GM12878 (cell line): Measurements from ENCODE around the gene TNP1. TPM values are rescaled to one million over a fixed set of nuclear protein-coding genes. Genes with fewer than 3 reads are reported as not detected.

ENCODE experiments used
- ATAC-seq: fragments of 200-7000 bp; cut with Tn5 transposase; 3 replicates; pipeline ENCODE4 v1.9.1; 2020; ENCODE audit warnings: mild to moderate bottlenecking, moderate library complexity
- BruUV-seq: library from RNA; stranded (reverse); fragments of 400-500 nt; replicated peaks from 2 replicates; lab custom pipeline; 2021; lab: Mats Ljungman, UMichigan
- CTCF ChIA-PET: fragments of 300-600 bp; sonication (Branson Sonifier 250); formaldehyde crosslinking; extraction: SDS; loops from one replicate; lab custom pipeline; 2021; ENCODE audit warnings: inconsistent platforms; lab: Yijun Ruan, JAX
- POLR2A ChIA-PET: fragments of 350-600 bp; formaldehyde crosslinking; extraction: SDS; loops from one replicate; lab custom pipeline; 2021; ENCODE audit warnings: inconsistent platforms; lab: Charles Lee
- RAD21 ChIA-PET: fragments of 300-600 bp; sonication (Branson Sonifier 250); formaldehyde crosslinking; loops from one replicate; lab custom pipeline; 2023; ENCODE audit warnings: antibody characterized with exemption; ENCODE audit not compliant: unreplicated experiment; lab: Charles Lee
- SMC1A ChIA-PET: fragments of 300-600 bp; sonication (Branson Sonifier 250); formaldehyde crosslinking; loops from one replicate; lab custom pipeline; 2023; ENCODE audit not compliant: unreplicated experiment, uncharacterized antibody; lab: Charles Lee
- DNase-seq: peaks from one replicate; pipeline ENCODE4 v3.0.0-alpha.2; 2011; ENCODE audit warnings: low read depth, low spot score
- FAIRE-seq: peaks from 3 replicates; lab custom pipeline; 2011; peaks lifted over from hg19 to GRCh38; lab: Jason Lieb, UNC
- H2AFZ ChIP-seq: 2 replicates; pipeline ENCODE4 v1.6.0; 2011; ENCODE audit warnings: low read depth, low read length, control low read depth; ENCODE audit not compliant: control insufficient read depth
- H3K27ac ChIP-seq: 2 replicates; pipeline ENCODE4 v1.5.1; 2011; ENCODE audit warnings: control low read depth; ENCODE audit not compliant: control insufficient read depth, insufficient read depth
- H3K27me3 ChIP-seq, 2 experiments: replicated peaks in 1 of 2; 2 replicates each; pipeline versions ENCODE4 v1.6.0 to v1.6.1; 2011; ENCODE audit warnings: low read length in 1 of 2; ENCODE audit not compliant: control insufficient read depth in 2 of 2, insufficient read depth in 2 of 2
- H3K36me3 ChIP-seq, 2 experiments: 2 replicates each; pipeline ENCODE4 v1.5.1; 2011; ENCODE audit warnings: low read length in 1 of 2; ENCODE audit not compliant: control insufficient read depth in 2 of 2, insufficient read depth in 2 of 2
- H3K4me1 ChIP-seq: 2 replicates; pipeline ENCODE4 v1.6.1; 2011; ENCODE audit warnings: mild to moderate bottlenecking, low read length, moderate library complexity, mixed read lengths; ENCODE audit not compliant: control insufficient read depth, insufficient read depth
- H3K4me2 ChIP-seq: 2 replicates; pipeline ENCODE4 v1.6.0; 2011; ENCODE audit warnings: control low read depth; ENCODE audit not compliant: control insufficient read depth, insufficient read depth
- H3K4me3 ChIP-seq: fragments of 200-600 bp; sonication (generic); 2 replicates; pipeline ENCODE4 v1.5.1; 2016
- H3K79me2 ChIP-seq: 2 replicates; pipeline ENCODE4 v1.6.0; 2011; ENCODE audit warnings: low read length; ENCODE audit not compliant: control insufficient read depth, insufficient read depth
- H3K9ac ChIP-seq: 2 replicates; pipeline ENCODE4 v1.8.0; 2011; ENCODE audit warnings: low read length, control low read depth, mixed read lengths; ENCODE audit not compliant: control insufficient read depth, insufficient read depth
- H3K9me3 ChIP-seq: replicated peaks from 3 replicates; pipeline ENCODE4 v1.5.1; 2011; ENCODE audit warnings: mild to moderate bottlenecking, low read length; ENCODE audit not compliant: control insufficient read depth, insufficient read depth
- H4K20me1 ChIP-seq: 2 replicates; pipeline ENCODE4 v1.6.0; 2011; ENCODE audit not compliant: control insufficient read depth, insufficient read depth
- CHD1 ChIP-seq: IDR thresholded peaks from 2 replicates; pipeline ENCODE4 v1.6.1; 2012; ENCODE audit warnings: low read depth, low read length, improper control_type of control experiment
- CHD4 ChIP-seq: fragments of 200-600 bp; sonication (generic); IDR thresholded peaks from 2 replicates; pipeline ENCODE4 v1.6.1; 2016; ENCODE audit warnings: mild to moderate bottlenecking
- FOXK2 ChIP-seq: fragments of 450-650 bp; IDR thresholded peaks from 2 replicates; pipeline ENCODE4 v1.6.1; 2017; ENCODE audit warnings: mild to moderate bottlenecking, moderate library complexity
- MEF2B ChIP-seq: fragments of 450-650 bp; IDR thresholded peaks from 2 replicates; pipeline ENCODE4 v1.6.1; 2018; ENCODE audit warnings: mild to moderate bottlenecking, moderate library complexity; ENCODE audit not compliant: partially characterized antibody, poor library complexity, severe bottlenecking
- NBN ChIP-seq: fragments of 450-650 bp; IDR thresholded peaks from 2 replicates; pipeline ENCODE4 v1.6.1; 2016
- NFYB ChIP-seq: IDR thresholded peaks from 2 replicates; pipeline ENCODE4 v1.6.1; 2011; ENCODE audit warnings: low read depth, mild to moderate bottlenecking, low read length, improper control_type of control experiment, moderate library complexity; ENCODE audit not compliant: insufficient read depth
- PKNOX1 ChIP-seq: fragments of 450-650 bp; IDR thresholded peaks from 2 replicates; pipeline ENCODE4 v1.6.1; 2016; ENCODE audit warnings: mild to moderate bottlenecking
- POLR2A ChIP-seq: IDR thresholded peaks from 2 replicates; pipeline ENCODE4 v1.6.1; 2011; ENCODE audit warnings: low read depth, mild to moderate bottlenecking, low read length
- POLR2AphosphoS2 ChIP-seq: IDR thresholded peaks from 2 replicates; pipeline ENCODE4 v1.6.1; 2011; ENCODE audit warnings: low read depth, mild to moderate bottlenecking, low read length, improper control_type of control experiment, moderate library complexity
- ZBED1 ChIP-seq: IDR thresholded peaks from 2 replicates; pipeline ENCODE4 v1.6.1; 2016; ENCODE audit warnings: borderline replicate concordance
- ZBTB11 ChIP-seq: fragments of 450-650 bp; formaldehyde crosslinking; IDR thresholded peaks from 2 replicates; pipeline ENCODE4 v1.5.0; 2022; ENCODE audit warnings: mild to moderate bottlenecking, missing genetic modification characterization
- ZNF592 ChIP-seq: fragments of 450-650 bp; IDR thresholded peaks from 2 replicates; pipeline ENCODE4 v1.6.1; 2017; ENCODE audit warnings: mild to moderate bottlenecking, moderate library complexity
- WGBS: methylation state at CpG from one replicate; pipeline ENCODE4 v1.1.6; 2016; ENCODE audit warnings: low lambda C conversion rate; ENCODE audit not compliant: insufficient replicate concordance, insufficient coverage; ENCODE audit errors: missing lambda C conversion rate; 5-methylcytosine and 5-hydroxymethylcytosine counted together
- in situ Hi-C: fragments of 300-500 bp; cut with MboI; formaldehyde crosslinking; loops from 9 replicates; pipeline ENCODE4 v1.14.3; 2018; ENCODE audit warnings: mixed read lengths
- intact Hi-C: fragments of 100-400 bp; cut with micrococcal nuclease; formaldehyde crosslinking; loops from one replicate; pipeline ENCODE4 v1.14.2; 2022; ENCODE audit not compliant: unreplicated experiment
- polyA plus RNA-seq, 11 experiments: library from polyadenylated mRNA; depleted of rRNA in 4 of 11; unstranded in 6 of 11; stranded (reverse) in 5 of 11; fragments of >200 nt; fragmentation: Nextera tagmentation in 4 of 11; fragmentation: Illumina TruSeq in 1 of 11; extraction: Ambion mirVana in 4 of 11; extraction: Trizol in 1 of 11; gene quantifications; 1 replicate in 1 of 11; 2 replicates in 10 of 11; pipeline versions ENCODE4 v1.2.1 to v1.2.3, GENCODE V29; 2011 to 2016; ENCODE audit warnings: inconsistent platforms in 2 of 11, missing spikeins in 2 of 11, low read depth in 1 of 11
- total RNA-seq, 4 experiments: library from RNA; depleted of rRNA in 3 of 4; stranded (reverse); fragments of >200 nt in 3 of 4; fragmentation: Illumina TruSeq in 1 of 4; extraction: Trizol in 1 of 4; gene quantifications; 2 replicates each; pipeline versions ENCODE4 v1.2.1 to v1.2.3, GENCODE V29; 2013 to 2021

The TNP1 gene
- total and polyA plus RNA-seq, 10 of the 15 experiments (the other 5 are each of a cell fraction or from before 2014, with no cell fraction given), result not detected

- no peak for TF ChIP-seq ZBTB11 (CRISPR knock-in tag)
These were observed 6.7 kb upstream of the TNP1 start (continued) for GRCh38 chr2:216866515-216867095.

- H3K4me2 ChIP-seq, result no peak overlapping the region
- intact Hi-C loops, result no loop called here
- FAIRE-seq (no peak), ATAC-seq (no peak), DNase-seq (no peak)
- H3K9ac ChIP-seq, result no peak overlapping the region
- H3K27ac ChIP-seq, result no peak overlapping the region
- no TSS peak for BruUV-seq
- no peaks in the 10 kb centered on the region; a peak in 2 of 4 replicates for H3K27me3 ChIP-seq
- ChIA-PET RAD21 (no interaction called here), CTCF (no interaction called here), SMC1A (no interaction called here), POLR2A (no interaction called here)
- no peak overlapping the region for H2AFZ ChIP-seq
- no peaks in the 10 kb centered on the region for H4K20me1 ChIP-seq
- no peak overlapping the region for H3K4me3 ChIP-seq
- H3K79me2 ChIP-seq, result no peaks in the 10 kb centered on the region
- in situ Hi-C loops, result no loop called here
- no peaks in the 10 kb centered on the region for H3K4me1 ChIP-seq
- no peaks in the 10 kb centered on the region for H3K9me3 ChIP-seq
- WGBS, result 28% methylated on average over 3 of the region's 3 CpGs
- H3K36me3 ChIP-seq, result no peaks in the 10 kb centered on the region
- TF ChIP-seq POLR2AphosphoS2 (no peak), POLR2A (no peak), MEF2B (no peak), CHD4 (no peak), FOXK2 (no peak), PKNOX1 (no peak), ZBED1 (no peak), CHD1 (no peak), ZNF592 (no peak), NFYB (no peak), NBN (no peak)
These were observed 5.8 kb upstream of the TNP1 start for GRCh38 chr2:216865658-216866057.
